Fibroblast of pulmonary artery (primary cell): Measurements from ENCODE around the gene PLA2G4C.
A peak's percentile ranks its signal among the peaks of the same experiment; 100 is the strongest.

Experiments
- DNase-seq: peaks from one replicate; pipeline ENCODE4 v3.0.0-alpha.2; 2010; ENCODE audit warnings: low read depth
- H3K4me3 ChIP-seq: replicated peaks from 2 replicates; pipeline ENCODE4 v1.5.1; 2011; ENCODE audit warnings: low read depth, mild to moderate bottlenecking, control low read depth, low read length, moderate library complexity
- TF ChIP-seq, protein P1 (sequence below): IDR thresholded peaks from 2 replicates; pipeline ENCODE4 v1.5.1; 2011; ENCODE audit warnings: mild to moderate bottlenecking, control low read depth, low read length, inconsistent platforms; ENCODE audit errors: missing control alignments

PLA2G4C gene

GRCh38 chr19:48117515-48118130 is 7.0 kb upstream of the PLA2G4C start:
- H3K4me3 ChIP-seq, result no peak overlapping the region
- no peak for DNase-seq
- TF ChIP-seq, protein P1, sequence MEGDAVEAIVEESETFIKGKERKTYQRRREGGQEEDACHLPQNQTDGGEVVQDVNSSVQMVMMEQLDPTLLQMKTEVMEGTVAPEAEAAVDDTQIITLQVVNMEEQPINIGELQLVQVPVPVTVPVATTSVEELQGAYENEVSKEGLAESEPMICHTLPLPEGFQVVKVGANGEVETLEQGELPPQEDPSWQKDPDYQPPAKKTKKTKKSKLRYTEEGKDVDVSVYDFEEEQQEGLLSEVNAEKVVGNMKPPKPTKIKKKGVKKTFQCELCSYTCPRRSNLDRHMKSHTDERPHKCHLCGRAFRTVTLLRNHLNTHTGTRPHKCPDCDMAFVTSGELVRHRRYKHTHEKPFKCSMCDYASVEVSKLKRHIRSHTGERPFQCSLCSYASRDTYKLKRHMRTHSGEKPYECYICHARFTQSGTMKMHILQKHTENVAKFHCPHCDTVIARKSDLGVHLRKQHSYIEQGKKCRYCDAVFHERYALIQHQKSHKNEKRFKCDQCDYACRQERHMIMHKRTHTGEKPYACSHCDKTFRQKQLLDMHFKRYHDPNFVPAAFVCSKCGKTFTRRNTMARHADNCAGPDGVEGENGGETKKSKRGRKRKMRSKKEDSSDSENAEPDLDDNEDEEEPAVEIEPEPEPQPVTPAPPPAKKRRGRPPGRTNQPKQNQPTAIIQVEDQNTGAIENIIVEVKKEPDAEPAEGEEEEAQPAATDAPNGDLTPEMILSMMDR, result no peak

- TF ChIP-seq, protein P1, result no peak
- peak; percentile 14 for DNase-seq
- H3K4me3 ChIP-seq, result no peak overlapping the region
These were observed 2.7 kb upstream of the PLA2G4C start for GRCh38 chr19:48113190-48113917.

GRCh38 chr19:48111280-48111679 is 663 bp upstream of the PLA2G4C start:
- TF ChIP-seq, protein P1, result no peak
- no peak overlapping the region for H3K4me3 ChIP-seq
- no peak for DNase-seq

DNA sequence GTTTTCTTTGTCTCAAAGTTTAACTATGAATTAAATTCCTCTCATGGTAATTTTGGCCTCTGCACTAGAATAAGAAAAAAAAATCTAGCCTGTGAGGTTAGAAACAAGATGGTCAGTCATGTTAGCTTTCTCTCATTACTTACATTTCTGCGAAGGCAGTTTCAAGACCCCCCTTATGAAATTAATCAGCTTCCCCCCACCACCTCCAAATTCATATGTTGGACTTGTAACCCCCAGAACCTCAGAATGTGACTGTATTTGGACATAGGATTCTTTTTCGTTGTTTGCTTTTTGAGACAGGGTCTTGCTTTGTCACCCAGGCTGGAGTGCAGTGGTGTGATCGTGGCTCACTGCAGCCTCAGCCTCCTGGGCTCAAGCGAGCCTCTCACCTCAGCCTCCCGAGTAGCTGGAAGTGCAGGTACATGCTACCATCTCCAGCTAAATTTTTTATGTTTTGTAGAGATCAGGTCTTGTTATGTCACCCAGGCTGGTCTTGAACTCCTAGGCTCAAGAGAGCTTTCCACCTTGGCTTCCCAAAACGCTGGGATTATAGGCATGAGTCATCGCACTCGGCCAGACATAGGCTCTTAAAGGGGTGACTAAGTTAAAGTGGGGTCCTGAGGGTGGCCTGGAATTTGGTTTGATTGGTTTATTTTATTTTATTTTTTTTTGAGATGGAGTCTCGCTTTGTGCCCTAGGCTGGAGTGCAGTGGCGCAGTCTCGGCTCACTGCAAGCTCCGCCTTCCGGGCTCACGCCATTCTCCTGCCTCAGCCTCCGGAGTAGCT is 1.4 kb downstream of the PLA2G4C start:
- H3K4me3 ChIP-seq, result no peak overlapping the region
- TF ChIP-seq, protein P1, result no peak
- DNase-seq, result no peak

DNA sequence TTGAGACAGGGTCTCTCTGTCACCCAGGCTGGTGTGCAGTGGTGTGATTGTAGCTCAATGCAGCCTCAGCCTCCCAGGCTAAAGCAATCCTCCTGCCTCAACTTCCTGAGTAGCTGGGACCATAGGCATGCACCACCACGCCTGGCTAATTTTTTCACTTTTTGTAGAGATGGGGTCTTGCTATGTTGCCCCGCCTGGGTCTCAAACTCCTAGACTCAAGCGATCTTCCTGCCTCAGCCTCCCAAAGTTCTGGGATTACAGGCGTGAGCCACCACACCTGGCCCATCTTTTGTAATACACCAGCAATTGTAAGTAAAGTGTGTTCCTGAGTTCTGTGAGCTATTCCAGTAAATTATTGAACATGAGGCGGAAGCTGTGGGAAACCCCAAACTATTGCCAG is 6.7 kb downstream of the PLA2G4C start:
- TF ChIP-seq, protein P1, result no peak
- no peak overlapping the region for H3K4me3 ChIP-seq
- DNase-seq, result no peak

- TF ChIP-seq, protein P1, result peak; percentile 71
- DNase-seq, result peak; percentile 68
These were observed 7.5 kb downstream of the PLA2G4C start for GRCh38 chr19:48102870-48103751.

More at GRCh38 chr19:48102870-48103751, 7.5 kb downstream of the PLA2G4C start:
- no peak overlapping the region for H3K4me3 ChIP-seq
